Amygdala (tissue), 56 donors: ENCODE measurements around the gene HDAC7.
"Not testable (repeated sequence)": the region's sequence is repeated elsewhere in the genome, so short reads cannot be mapped to it uniquely, and the experiment has no call there.

Experiments used
- DNase-seq, 56 donors: peaks; one replicate each; lab custom pipeline; 2025; lab: John Stamatoyannopoulos, UW

Gene HDAC7

GRCh38 chr12:47816403-47817271, 3.1 kb downstream of the HDAC7 start:
- no peak for DNase-seq

DNA sequence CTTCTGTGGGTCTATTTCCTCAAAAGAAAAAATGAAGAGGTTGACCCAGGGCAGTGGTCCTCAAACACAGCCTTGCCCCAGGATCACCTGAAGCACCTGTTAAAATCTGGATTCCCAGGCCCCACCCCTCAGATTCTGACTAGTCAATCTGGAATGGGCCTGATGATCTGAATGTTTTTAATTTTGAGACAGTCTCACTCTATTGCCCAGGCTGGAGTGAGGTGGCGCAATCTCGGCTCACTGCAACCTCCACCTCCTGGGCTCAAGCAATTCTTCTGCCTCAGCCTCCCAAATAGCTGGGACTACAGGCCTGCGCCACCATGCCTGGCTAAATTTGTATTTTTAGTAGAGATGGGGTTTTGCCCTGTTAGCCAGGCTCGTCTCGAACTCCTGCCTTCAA, 4.3 kb downstream of the HDAC7 start:
- DNase-seq, result not testable (repeated sequence)

GRCh38 chr12:47814539-47815170, 5.0 kb downstream of the HDAC7 start:
- DNase-seq, result no peak

GRCh38 chr12:47813511-47814196, 6.0 kb downstream of the HDAC7 start:
- DNase-seq, result peak in 3 of 56 donors; percentile 15 to 43 (median 25)

- peak in 39 of 56 donors; percentile 18 to 78 (median 49) for DNase-seq
Measured at GRCh38 chr12:47812797-47813510, 6.7 kb downstream of the HDAC7 start.

DNA sequence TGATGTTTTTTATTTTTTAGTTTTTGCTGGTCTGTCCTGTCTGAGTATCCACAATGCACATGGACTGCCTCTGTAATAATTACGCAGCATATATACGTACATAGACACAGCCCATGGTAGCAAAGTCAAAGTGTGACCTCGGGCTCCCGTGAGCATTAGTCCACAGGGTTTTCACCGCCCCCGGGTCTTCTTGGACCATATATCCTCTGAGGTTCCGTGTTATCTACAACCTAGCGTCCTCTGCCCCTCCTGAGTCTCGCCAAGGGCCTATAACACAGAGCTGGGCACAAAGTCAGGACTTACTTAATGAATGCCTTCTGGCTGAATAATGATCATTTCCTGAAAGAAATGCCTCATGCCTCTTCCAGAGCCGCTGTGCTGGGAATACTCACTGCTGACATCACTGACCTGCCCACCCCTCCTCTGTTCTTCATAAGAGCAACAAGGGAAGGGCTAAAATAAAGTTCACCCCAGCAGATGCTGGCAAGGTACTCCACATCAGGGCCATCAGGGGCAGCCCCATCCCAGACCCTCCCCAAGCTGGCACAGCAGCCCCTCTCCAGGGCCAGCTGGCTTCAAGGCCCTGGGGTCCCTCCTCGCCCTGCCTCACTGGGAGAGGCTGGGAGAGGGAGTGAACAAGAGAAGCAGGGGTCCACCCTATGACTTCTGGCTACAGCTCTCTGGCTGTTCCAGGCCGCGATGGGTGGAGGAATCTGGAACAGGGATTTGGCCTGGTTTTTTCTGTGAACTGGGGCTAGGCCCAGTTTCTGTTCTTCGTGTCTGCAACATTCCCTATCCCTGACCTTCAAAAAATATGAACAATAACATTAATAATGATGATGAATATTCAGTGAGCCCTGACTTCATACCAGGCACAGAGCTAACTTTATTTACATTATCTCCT, 7.9 kb downstream of the HDAC7 start:
- peak in 3 of 56 donors; percentile 17 to 41 (median 21) for DNase-seq

GRCh38 chr12:47811072-47811396, 8.7 kb downstream of the HDAC7 start:
- peak in 2 of 56 donors; percentile 13 to 16 for DNase-seq

- DNase-seq, result not testable (repeated sequence)
Measured at GRCh38 chr12:47809518-47809917, 10.2 kb downstream of the HDAC7 start.

DNA sequence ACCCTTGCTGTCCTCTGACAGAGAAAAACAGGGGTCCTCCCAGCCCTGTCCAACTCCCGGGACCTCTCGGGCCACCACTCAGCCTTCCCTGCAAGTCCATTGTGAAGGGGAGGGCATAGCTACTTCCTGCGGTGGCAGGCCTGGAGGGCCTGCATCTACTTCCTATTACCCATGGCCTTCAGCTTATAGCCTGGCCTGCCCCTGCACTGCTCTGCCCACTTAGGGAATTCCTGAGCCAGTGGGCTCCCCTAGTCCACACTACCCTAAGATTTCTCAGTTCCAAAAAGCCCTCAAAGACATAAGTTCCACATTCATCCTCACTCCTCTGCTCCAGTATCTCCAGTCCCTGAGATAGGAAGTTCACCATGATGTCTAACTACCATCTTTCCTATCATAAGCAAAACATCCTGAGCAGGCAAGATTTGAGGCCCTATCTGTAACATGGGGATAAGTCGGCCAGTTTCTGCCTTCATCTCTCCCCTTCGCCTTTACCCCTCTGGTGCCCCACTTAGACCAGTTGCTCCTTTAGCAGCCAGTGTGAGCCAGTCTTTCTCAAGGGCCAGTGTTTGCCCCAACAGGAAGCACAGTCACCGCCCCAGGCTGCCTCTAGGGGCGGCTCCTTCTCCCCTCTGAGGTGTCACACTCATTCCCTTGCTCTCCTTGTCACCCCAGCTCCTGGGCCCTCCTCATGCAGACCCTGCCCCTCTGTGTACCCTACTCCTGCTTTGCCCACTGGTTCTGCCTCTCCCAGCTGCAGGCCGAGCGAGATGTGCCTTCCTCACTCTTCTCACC, 10.9 kb downstream of the HDAC7 start:
- DNase-seq, result no peak

DNA sequence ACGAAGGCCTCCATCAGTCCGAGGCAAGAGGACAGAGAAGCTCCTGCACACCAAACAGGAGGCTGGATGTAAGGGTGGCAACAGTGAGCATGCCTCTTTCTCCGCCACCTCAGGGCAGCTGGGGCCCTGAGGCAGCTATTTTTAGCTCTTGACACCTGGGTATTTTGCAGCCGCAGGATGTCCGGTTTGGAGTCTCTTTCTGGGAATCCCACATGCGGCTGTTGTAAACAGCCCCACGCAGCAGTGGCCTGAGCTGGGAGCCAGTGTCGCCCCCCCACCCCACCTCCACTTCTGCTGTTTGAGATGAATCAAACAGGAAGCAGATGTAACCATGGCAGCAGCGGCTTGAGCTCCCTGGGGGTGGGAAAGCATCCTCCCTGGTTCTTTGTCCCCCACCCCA, 11.7 kb downstream of the HDAC7 start:
- peak in 12 of 56 donors; percentile 15 to 41 (median 25) for DNase-seq

DNA sequence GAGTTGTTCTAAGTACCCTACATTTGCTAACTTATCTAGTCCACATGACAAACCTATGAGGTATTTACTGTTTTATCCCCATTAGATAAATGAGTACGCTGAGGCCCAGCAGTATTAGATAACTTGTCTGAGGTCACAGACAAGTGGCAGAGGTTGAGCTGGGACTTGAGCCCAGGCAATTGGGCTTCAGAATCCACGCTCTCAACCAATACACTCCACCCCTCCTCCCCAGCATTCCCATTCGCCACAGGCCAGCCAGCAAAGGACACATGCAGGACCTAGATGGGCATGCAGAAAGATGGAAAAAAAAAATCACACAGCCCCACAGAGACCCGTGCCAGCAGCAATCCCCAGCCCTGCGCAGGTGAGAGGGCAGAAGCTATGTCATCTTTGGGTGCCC, 12.4 kb downstream of the HDAC7 start:
- no peak for DNase-seq

DNA sequence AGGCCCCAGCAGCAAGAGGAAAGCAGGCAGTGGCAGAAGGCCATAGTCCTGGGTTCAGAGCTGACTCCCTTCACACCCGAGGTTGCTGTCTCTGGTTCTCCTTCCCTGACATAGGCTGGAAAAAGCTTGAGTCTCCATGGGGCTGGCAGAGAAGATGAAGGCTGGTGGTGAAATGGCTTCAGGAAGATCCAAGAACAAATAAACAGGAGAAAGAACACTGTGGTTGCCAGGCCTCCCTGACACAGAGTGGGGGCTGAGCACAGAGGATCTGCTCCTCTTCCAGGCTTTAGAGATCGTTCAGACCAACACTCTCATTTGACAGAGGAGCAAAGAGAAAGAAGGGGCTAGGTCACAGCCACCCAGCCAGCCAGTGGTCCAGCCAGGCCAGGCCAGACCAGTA, 14.3 kb downstream of the HDAC7 start:
- DNase-seq, result no peak

DNA sequence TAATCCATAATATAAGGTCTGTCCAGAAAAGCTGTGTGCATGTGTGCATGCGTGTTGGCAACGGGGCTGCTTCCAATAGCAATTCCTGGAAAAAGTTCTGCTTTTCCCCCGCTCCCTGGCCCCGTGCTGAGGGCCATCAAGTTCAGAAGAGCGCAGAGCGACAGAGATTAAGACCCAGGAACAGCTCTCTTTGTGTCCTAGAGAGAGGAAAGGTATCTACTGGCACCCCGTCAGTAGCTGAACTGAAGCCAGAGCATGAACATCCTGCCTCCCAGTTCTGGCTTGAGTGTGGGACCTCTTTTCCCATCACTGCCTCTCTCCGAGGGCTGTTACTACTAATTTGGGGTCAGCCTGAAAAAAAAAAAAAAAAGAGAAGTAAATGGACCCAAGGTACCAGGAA, 15.5 kb downstream of the HDAC7 start:
- DNase-seq, result no peak

- DNase-seq, result no peak
Measured at GRCh38 chr12:47803191-47803875, 16.4 kb downstream of the HDAC7 start.

GRCh38 chr12:47802312-47802711, 17.4 kb downstream of the HDAC7 start:
- DNase-seq, result no peak

GRCh38 chr12:47801904-47802246, 17.8 kb downstream of the HDAC7 start:
- no peak for DNase-seq

DNA sequence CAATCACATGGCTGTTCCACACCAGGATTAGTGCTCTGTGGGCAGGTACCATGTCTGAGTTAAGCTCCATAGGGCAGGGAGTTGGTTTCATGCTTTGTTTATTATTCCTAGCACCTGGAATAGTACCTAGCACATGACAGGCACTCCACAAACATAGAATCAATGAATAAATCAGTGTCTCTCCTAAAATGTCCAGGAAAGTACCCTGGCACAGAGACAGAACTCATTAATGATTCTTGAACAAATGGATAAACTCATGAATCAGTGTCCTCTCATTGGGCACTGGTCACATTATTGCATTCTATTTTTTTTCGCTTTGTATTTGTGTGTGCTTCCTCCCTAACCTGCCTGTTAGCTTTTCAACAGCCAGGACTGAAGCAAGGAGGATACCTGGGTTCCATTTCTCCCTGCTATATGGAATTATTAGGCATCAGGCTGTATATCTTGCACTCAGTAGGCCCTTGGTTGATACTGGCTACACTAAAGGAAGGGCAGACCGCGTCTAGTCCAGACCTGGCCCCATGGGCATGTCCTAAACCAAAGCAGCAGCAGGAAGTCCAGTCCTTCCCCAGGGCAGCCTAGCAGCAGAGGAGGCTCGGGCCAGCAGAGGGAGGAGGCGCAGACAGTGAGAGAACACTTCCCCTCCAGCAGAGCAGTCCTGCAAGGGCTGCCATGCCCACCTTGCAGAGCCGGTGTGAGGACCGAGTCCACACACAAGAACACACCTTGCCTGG, 18.4 kb downstream of the HDAC7 start:
- peak in 4 of 56 donors; percentile 16 to 30 (median 18) for DNase-seq

DNA sequence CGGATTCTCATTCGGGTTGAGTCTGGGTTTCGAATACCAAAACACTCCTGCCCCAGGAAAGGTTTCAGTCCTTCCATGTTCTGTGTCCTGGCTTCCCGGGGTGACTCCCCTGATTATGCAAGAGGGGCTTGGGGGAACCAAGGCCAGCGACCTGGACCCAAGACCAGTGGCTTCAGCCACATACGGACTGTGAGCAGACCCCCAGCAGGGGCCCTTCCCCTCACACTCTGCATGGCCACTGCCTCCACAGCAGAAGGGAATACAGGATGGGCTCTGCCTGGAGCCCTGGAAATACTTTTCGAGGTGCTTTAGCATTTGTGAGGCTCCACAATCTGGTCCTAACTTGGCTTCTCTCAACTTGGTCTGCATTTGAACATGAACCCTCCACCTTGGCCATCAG, 19.1 kb downstream of the HDAC7 start:
- no peak for DNase-seq
